Uterus (tissue), 4 donors: Measurements from ENCODE around the gene BMPR1A. TPM values are rescaled to one million over a fixed set of nuclear protein-coding genes. Genes with fewer than 3 reads are reported as not detected.

ENCODE experiments used
- DNase-seq, 2 donors: peaks; one replicate each; pipeline ENCODE4 v3.0.0-alpha.2; 2019 to 2020
- H3K27ac ChIP-seq, 2 donors: fragments of 200-600 bp; sonication (generic); 1 replicate in 1 of 2; 2 replicates in 1 of 2; pipeline ENCODE4 v1.5.1; 2016 to 2018
- H3K27me3 ChIP-seq, 2 donors: fragments of 200-600 bp; sonication (generic); one replicate each; pipeline ENCODE4 v1.5.1; 2018 to 2019; ENCODE audit warnings: control low read depth in 1 of 2
- H3K36me3 ChIP-seq, 2 donors: fragments of 200-600 bp; sonication (generic); one replicate each; pipeline ENCODE4 v1.5.1; 2019; ENCODE audit warnings: control low read depth in 1 of 2
- H3K4me1 ChIP-seq, 2 donors: fragments of 200-600 bp; sonication (generic); one replicate each; pipeline ENCODE4 v1.5.1; 2018 to 2019; ENCODE audit warnings: control low read depth in 1 of 2
- H3K4me3 ChIP-seq, 2 donors: fragments of 200-600 bp; sonication (generic); 1 replicate in 1 of 2; 2 replicates in 1 of 2; pipeline ENCODE4 v1.5.1; 2018 to 2019; ENCODE audit warnings: mild to moderate bottlenecking in 1 of 2
- H3K9me3 ChIP-seq, 2 donors: fragments of 200-600 bp; sonication (generic); one replicate each; pipeline ENCODE4 v1.5.1; 2019; ENCODE audit warnings: control low read depth in 1 of 2
- POLR2A ChIP-seq, 2 donors: fragments of 450-650 bp; IDR thresholded peaks; one replicate each; pipeline ENCODE4 v1.6.1; 2016; ENCODE audit warnings: antibody characterized with exemption in 2 of 2, mild to moderate bottlenecking in 1 of 2, moderate library complexity in 1 of 2
- intact Hi-C: fragments of 100-400 bp; cut with DNase I; formaldehyde crosslinking; loops from one replicate; pipeline ENCODE4 v1.15.1; 2023; ENCODE audit warnings: low total_unique reads
- total RNA-seq, 4 donors: library from RNA; depleted of rRNA in 3 of 4; stranded (reverse); fragments of >200 nt in 3 of 4; gene quantifications; one replicate each; pipeline versions ENCODE4 v1.1.0 to v1.2.4, GENCODE V29; 2014 to 2023
- TF ChIP-seq, protein P1 (sequence below), 4 experiments: fragments of 200-600 bp in 2 of 4; fragments of 450-650 bp in 2 of 4; sonication (generic) in 2 of 4; IDR thresholded peaks; one replicate each; pipeline ENCODE4 v1.5.1; 2016 to 2019; ENCODE audit warnings: antibody characterized with exemption in 4 of 4, mild to moderate bottlenecking in 2 of 4, moderate library complexity in 1 of 4
- donor health status: DM: yes; HTN: yes; CAD: no.

BMPR1A gene
- total RNA-seq, 4 donors from 2014 or later, result 27.4 to 175 (median 69.2) TPM

DNA sequence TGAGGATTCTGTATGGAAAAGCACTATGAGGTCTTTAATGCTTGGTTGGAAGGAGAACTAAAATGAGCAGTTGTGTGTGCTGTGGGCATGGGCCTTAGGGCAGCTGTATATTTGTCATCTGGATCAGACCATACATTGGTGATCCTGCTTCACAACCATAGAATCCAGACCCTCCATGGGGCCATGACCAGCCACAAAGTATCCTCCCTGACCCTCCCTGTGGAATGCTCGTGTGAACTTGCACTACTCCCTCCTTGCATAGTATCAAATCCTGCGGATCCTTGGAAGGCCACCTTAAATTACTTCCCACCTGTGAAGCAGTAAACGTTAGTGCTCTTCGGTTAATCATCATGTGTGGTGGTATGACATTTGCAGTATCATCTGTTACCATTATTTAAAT, 67.1 kb downstream of the BMPR1A start:
- intact Hi-C loops, result no loop called here
- no peak for DNase-seq
- TF ChIP-seq POLR2A (IDR thresholded peaks at IDR 0.05), result no peak
- TF ChIP-seq, protein P1, sequence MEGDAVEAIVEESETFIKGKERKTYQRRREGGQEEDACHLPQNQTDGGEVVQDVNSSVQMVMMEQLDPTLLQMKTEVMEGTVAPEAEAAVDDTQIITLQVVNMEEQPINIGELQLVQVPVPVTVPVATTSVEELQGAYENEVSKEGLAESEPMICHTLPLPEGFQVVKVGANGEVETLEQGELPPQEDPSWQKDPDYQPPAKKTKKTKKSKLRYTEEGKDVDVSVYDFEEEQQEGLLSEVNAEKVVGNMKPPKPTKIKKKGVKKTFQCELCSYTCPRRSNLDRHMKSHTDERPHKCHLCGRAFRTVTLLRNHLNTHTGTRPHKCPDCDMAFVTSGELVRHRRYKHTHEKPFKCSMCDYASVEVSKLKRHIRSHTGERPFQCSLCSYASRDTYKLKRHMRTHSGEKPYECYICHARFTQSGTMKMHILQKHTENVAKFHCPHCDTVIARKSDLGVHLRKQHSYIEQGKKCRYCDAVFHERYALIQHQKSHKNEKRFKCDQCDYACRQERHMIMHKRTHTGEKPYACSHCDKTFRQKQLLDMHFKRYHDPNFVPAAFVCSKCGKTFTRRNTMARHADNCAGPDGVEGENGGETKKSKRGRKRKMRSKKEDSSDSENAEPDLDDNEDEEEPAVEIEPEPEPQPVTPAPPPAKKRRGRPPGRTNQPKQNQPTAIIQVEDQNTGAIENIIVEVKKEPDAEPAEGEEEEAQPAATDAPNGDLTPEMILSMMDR (IDR thresholded peaks at IDR 0.05), result no peak
- Histone ChIP-seq H3K36me3 (no peaks in the 10 kb centered on the region), H3K27ac (no peak overlapping the region), H3K4me3 (no peak overlapping the region), H3K27me3 (no peaks in the 10 kb centered on the region), H3K9me3 (no peaks in the 10 kb centered on the region), H3K4me1 (no peaks in the 10 kb centered on the region)

DNA sequence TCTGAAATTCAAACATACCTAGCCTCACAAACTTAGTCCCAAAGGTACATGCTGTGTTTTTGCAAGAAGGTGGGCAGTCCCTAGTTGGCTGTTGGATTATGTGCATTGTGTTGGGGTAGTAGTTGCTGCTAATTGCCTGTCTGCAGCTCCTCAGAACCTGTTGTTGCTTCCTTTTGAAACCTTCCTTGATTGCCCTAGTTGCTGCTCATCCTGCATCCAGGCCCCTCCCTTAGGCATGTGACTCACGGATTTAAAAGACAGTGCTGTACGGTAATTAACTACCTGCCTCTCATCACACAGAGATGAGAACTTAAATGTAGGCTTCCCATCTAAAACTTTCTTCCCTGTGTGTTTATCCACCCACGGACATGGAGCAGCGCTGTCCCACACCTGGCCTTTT, 67.7 kb downstream of the BMPR1A start:
- no peak for DNase-seq
- Histone ChIP-seq H3K4me3 (no peak overlapping the region), H3K36me3 (no peaks in the 10 kb centered on the region), H3K9me3 (no peaks in the 10 kb centered on the region), H3K27me3 (no peaks in the 10 kb centered on the region), H3K4me1 (no peaks in the 10 kb centered on the region), H3K27ac (no peak overlapping the region)
- TF ChIP-seq POLR2A (IDR thresholded peaks at IDR 0.05), result no peak
- TF ChIP-seq, protein P1 (IDR thresholded peaks at IDR 0.05), result no peak
- intact Hi-C loops, result no loop called here

DNA sequence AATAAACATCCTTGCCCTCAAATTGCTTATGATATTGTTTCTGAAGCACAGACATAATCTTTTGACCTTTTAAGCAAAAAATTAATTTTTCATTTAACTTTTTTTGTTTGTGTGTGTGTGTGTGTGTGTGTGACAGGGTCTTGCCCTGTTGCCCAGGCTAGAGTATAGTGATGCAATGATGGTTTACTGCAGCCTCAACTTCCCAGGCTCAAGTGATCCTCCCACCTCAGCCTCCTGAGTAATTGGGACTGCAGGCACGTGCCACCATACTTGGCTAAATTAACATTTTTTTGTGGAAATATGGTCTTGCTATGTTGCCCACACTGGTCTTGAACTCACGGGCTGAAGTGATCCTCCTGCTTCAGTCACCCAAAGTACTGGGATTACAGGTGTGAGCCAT, 68.9 kb downstream of the BMPR1A start:
- intact Hi-C loops, result no loop called here
- no peak for DNase-seq
- Histone ChIP-seq H3K27me3 (no peaks in the 10 kb centered on the region), H3K9me3 (no peaks in the 10 kb centered on the region), H3K36me3 (no peaks in the 10 kb centered on the region), H3K27ac (no peak overlapping the region), H3K4me1 (peaks cover 0 to 3% of the 10 kb centered on the region in 2 donors), H3K4me3 (no peak overlapping the region)
- TF ChIP-seq POLR2A (IDR thresholded peaks at IDR 0.05), result no peak
- TF ChIP-seq, protein P1 (IDR thresholded peaks at IDR 0.05), result no peak

DNA sequence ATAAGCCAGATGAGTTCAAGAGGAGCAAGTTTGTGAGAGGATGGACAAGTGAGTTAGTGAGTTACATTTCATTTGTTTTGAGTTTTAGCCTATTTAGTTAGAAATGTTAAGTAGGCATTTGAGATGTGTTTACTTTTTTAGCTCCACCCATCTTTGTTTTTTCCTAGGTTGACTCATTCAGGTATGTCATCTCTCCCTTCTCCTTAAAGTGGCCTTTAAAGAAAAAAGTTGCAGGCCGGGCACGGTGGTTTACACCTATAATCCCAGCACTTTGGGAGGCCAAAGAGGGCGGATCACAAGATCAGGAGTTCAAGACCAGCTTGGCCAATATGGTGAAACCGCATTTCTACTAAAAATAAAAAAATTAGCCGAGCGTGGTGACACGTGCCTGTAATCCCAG, 71.2 kb downstream of the BMPR1A start:
- Histone ChIP-seq H3K27me3 (no peaks in the 10 kb centered on the region), H3K4me1 (peaks cover 0 to 3% of the 10 kb centered on the region in 2 donors), H3K27ac (no peak overlapping the region), H3K4me3 (no peak overlapping the region), H3K9me3 (no peaks in the 10 kb centered on the region), H3K36me3 (no peaks in the 10 kb centered on the region)
- TF ChIP-seq, protein P1 (IDR thresholded peaks at IDR 0.05), result no peak
- no peak for TF ChIP-seq POLR2A (IDR thresholded peaks at IDR 0.05)
- DNase-seq, result no peak
- intact Hi-C loops, result no loop called here

DNA sequence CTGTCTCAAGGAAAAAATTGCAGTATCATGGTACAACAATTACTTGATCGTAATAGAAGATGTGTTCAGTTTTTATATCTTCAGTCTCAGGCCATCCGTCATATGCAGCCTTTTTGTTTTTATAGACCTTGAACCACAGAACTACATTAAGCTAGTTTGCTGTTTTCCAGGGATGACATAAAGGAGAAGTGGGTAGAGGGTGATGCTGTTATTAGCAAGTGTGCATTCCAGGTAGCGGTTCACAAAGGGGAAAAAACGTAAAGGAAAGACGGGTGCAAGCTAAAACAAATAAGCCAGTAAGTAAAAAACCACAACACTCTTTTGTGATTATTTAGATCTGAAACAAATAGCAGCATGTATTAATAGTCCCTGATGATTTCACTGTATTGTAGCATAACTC, 71.7 kb downstream of the BMPR1A start:
- no peak for DNase-seq
- no peak overlapping the region for H3K27ac ChIP-seq

More for the DNA sequence above, 71.7 kb downstream of the BMPR1A start:
- Histone ChIP-seq H3K36me3 (no peaks in the 10 kb centered on the region), H3K4me1 (peaks cover 0 to 3% of the 10 kb centered on the region in 2 donors), H3K4me3 (no peak overlapping the region), H3K9me3 (no peaks in the 10 kb centered on the region), H3K27me3 (no peaks in the 10 kb centered on the region)
- intact Hi-C loops, result no loop called here
- no peak for TF ChIP-seq POLR2A (IDR thresholded peaks at IDR 0.05)
- TF ChIP-seq, protein P1 (IDR thresholded peaks at IDR 0.05), result no peak
